Bronchial epithelial cell (primary cell): ENCODE results near the gene TENM4. TPM values are rescaled to one million over a fixed set of nuclear protein-coding genes. Genes with fewer than 3 reads are reported as not detected.
A peak's percentile ranks its signal among the peaks of the same experiment; 100 is the strongest.
"Not testable (repeated sequence)": the region's sequence is repeated elsewhere in the genome, so short reads cannot be mapped to it uniquely, and the experiment has no call there.

Experiments used
- DNase-seq: peaks from one replicate; pipeline ENCODE4 v3.0.0-alpha.2; 2010; ENCODE audit warnings: low read depth
- FAIRE-seq: peaks from 2 replicates; lab custom pipeline; 2011; peaks lifted over from hg19 to GRCh38; lab: Jason Lieb, UNC
- H3K27me3 ChIP-seq: 2 replicates; pipeline ENCODE4 v1.5.1; 2011; ENCODE audit warnings: low read length; ENCODE audit not compliant: control insufficient read depth, insufficient read depth
- H3K36me3 ChIP-seq: 2 replicates; pipeline ENCODE4 v1.5.1; 2011; ENCODE audit warnings: low read length; ENCODE audit not compliant: control insufficient read depth, insufficient read depth
- H3K4me3 ChIP-seq: 2 replicates; pipeline ENCODE4 v1.5.1; 2011; ENCODE audit warnings: mild to moderate bottlenecking, low read depth, low read length, control low read depth
- total RNA-seq: library from RNA; depleted of rRNA; stranded (reverse); fragments of >200 nt; gene quantifications from 2 replicates; pipeline ENCODE4 v1.2.1, GENCODE V29; 2014
- TF ChIP-seq, protein P1 (sequence below): IDR thresholded peaks from 2 replicates; pipeline ENCODE4 v1.5.1; 2011; ENCODE audit warnings: mild to moderate bottlenecking, moderate library complexity, low read length, control low read depth, inconsistent platforms; ENCODE audit not compliant: insufficient read depth, severe bottlenecking

Gene TENM4
- total RNA-seq, 1 donor from 2014 or later, result 6.1 TPM

DNA sequence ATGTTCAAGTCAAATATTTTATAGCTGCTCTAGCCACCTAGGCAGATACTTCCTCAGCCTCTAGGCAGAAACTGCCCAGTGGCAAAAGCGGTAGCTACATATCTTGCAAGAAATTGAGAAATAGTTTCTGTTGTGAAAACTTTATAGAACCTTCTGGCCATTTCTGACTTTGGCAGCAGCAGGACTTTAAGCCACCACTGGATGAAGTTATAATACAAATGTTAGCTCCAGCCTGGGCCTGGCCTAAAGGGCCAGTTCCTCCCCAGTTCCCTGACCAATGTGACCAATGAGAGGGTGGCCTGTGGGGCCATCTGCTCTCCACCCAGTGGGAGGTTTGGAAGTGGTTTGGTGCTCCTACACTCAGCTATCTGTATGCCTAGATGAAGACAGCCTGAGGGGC, 612.2 kb downstream of the TENM4 start:
- Histone ChIP-seq H3K4me3 (no peak overlapping the region), H3K27me3 (no peaks in the 10 kb centered on the region), H3K36me3 (no peaks in the 10 kb centered on the region)
- DNase-seq, result no peak
- TF ChIP-seq, protein P1, sequence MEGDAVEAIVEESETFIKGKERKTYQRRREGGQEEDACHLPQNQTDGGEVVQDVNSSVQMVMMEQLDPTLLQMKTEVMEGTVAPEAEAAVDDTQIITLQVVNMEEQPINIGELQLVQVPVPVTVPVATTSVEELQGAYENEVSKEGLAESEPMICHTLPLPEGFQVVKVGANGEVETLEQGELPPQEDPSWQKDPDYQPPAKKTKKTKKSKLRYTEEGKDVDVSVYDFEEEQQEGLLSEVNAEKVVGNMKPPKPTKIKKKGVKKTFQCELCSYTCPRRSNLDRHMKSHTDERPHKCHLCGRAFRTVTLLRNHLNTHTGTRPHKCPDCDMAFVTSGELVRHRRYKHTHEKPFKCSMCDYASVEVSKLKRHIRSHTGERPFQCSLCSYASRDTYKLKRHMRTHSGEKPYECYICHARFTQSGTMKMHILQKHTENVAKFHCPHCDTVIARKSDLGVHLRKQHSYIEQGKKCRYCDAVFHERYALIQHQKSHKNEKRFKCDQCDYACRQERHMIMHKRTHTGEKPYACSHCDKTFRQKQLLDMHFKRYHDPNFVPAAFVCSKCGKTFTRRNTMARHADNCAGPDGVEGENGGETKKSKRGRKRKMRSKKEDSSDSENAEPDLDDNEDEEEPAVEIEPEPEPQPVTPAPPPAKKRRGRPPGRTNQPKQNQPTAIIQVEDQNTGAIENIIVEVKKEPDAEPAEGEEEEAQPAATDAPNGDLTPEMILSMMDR, result no peak
- FAIRE-seq, result no peak

DNA sequence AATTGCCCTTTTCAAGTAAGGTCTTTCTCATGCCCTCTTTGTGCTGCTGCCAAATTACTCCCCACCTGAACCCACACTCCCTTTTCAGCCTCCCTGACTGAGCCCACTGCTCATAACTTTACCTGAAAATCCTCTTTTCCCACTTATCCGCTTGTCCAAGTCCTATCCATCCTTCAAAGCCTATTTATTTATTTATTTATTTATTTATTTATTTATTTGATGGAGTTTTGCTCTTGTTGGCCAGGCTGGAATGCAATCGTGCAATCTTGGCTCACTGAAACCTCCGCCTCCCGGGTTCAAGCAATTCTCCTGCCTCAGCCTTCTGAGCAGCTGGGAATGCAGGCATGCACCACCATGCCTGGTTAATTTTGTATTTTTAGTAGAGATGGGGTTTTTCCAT, 613.5 kb downstream of the TENM4 start:
- not testable (repeated sequence) for H3K4me3 ChIP-seq, FAIRE-seq, H3K36me3 ChIP-seq, DNase-seq, H3K27me3 ChIP-seq

DNA sequence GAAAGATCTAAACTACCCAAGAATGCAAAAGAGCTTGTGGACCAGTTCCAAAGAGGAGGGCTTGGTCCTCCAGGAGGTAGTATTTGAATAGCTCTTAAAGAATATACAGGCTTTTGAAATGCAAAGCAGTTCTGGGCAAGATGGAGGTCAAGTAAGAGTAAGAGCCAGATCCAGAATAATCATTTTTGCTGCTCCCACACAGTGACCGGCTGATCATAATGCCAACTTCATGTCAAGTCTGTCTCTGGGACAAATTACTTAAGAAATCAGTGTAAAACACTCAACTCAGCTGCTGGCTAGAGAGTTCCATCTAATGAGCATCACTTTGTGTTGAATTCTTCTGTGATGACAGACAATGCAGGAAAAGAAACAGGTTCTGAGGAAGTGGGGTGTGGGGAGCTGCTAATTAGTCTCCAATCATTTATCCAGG, 615.2 kb downstream of the TENM4 start:
- FAIRE-seq, result no peak
- H3K4me3 ChIP-seq, result no peak overlapping the region
- peak; percentile 22 for DNase-seq
- H3K27me3 ChIP-seq, result no peaks in the 10 kb centered on the region
- H3K36me3 ChIP-seq, result no peaks in the 10 kb centered on the region
- TF ChIP-seq, protein P1, result no peak

DNA sequence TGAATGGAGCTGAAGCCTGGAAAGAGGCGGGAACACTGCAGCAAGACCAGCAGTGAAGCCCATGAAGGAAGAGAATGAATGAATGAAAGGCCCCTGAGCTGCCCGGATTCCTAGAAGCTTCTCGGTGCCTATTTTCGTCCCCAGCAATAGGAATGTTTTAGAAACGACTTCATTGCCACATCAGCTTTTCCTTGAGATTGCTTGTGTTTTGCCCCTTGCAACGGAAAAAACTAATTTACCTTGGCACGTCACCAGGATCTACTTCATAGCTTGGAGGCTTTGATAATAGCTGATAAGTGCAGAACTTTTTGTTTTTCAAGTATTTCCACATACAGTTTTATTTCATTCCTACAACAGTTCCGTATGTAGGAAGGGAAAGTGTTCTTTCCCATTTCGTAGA, 617.2 kb downstream of the TENM4 start:
- H3K36me3 ChIP-seq, result no peaks in the 10 kb centered on the region
- FAIRE-seq, result no peak
- TF ChIP-seq, protein P1, result no peak
- H3K27me3 ChIP-seq, result no peaks in the 10 kb centered on the region
- no peak for DNase-seq
- H3K4me3 ChIP-seq, result no peak overlapping the region

DNA sequence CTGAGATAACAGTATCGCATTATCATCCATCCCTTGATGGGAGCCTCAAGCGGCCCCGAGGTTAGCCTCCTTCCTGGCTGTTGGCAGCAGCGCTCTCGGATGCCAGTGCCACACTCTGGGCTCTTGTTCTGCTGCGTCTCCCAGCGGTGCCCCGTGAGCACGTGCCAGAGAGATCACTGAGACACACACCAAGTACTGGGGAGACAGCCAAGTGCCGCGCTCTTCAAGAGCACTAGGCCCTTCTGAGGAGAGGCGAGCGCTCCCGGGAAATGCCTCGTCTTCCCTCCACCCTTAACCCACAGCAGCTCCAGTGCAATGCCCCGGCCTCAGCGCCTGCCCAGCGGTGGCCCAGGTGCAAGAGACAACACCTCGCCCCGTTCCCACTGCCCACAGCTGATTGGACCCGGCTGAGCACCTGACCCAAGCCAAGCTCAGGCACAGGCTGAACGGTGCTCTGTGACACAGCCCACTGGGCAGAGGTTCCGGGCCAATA, 617.9 kb downstream of the TENM4 start:
- H3K4me3 ChIP-seq, result no peak overlapping the region
- TF ChIP-seq, protein P1, result no peak
- FAIRE-seq, result no peak
- H3K27me3 ChIP-seq, result no peaks in the 10 kb centered on the region
- no peak for DNase-seq
- no peaks in the 10 kb centered on the region for H3K36me3 ChIP-seq

DNA sequence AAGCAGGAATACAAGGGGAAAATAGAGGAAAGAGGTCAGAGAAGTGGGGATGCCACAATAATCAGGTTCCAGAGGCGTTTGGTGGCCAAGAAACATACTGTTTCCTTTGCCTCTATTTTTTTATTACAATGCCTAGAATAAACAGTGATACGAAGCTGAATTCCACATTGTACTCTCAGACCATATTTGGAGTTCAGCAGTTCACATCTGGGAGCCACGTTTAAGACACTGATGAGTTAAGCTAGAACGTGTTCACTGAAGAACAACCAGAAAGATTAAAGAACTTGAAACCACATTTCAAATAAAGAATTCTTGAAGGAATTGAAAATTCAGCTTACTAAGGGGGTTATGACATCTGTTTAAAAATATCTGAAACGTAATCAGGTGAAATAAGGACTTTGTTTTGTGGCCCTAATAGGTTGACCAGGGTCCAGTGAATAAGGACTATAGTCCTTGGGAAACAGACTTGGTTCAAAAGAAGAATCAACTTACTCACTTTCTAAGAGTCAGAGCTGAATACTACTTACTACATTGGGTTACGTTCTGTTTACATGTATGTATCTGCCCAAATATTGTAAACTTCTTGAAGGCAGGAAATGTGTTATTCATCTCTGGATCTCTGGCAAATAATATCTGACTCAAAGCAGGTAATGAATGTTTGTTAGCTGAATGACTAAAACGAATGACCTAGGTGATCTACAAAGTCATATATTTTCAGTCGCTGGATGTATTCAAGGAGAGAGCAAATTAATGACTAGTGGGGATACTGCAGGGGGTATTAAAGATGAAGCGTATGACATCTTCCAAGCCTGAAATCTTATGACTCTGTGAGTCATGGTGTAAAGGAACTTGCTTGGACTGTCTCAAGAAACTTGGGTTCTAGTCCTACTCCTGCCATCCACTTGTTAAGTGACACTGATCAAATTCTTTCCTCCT, 619.2 kb downstream of the TENM4 start:
- no peaks in the 10 kb centered on the region for H3K27me3 ChIP-seq
- FAIRE-seq, result no peak

More for the DNA sequence above, 619.2 kb downstream of the TENM4 start:
- Histone ChIP-seq H3K36me3 (no peaks in the 10 kb centered on the region), H3K4me3 (no peak overlapping the region)
- peak; percentile 94 for DNase-seq
- TF ChIP-seq, protein P1, result no peak
